Suprapubic skin (tissue), 4 donors: Measurements from ENCODE around the gene LDLRAD4.

ENCODE experiments used
- EP300 ChIP-seq: sonication (generic); formaldehyde crosslinking; IDR thresholded peaks from one replicate; pipeline ENCODE4 v1.6.1; 2017; ENCODE audit warnings: antibody characterized with exemption
- POLR2A ChIP-seq, 2 donors: fragments of 450-650 bp; IDR thresholded peaks; one replicate each; pipeline ENCODE4 v1.6.1; 2017; ENCODE audit warnings: antibody characterized with exemption in 2 of 2, mild to moderate bottlenecking in 2 of 2, moderate library complexity in 2 of 2
- POLR2AphosphoS5 ChIP-seq, 3 donors: sonication (generic); formaldehyde crosslinking; IDR thresholded peaks; one replicate each; pipeline ENCODE4 v1.6.1; 2017; ENCODE audit warnings: antibody characterized with exemption in 3 of 3
- TF ChIP-seq, protein P1 (sequence below), 2 donors: fragments of 200-600 bp in 1 of 2; fragments of 450-650 bp in 1 of 2; sonication (generic) in 1 of 2; IDR thresholded peaks; one replicate each; pipeline ENCODE4 v1.5.1; 2016 to 2019; ENCODE audit warnings: antibody characterized with exemption in 2 of 2, mild to moderate bottlenecking in 1 of 2, moderate library complexity in 1 of 2

DNA sequence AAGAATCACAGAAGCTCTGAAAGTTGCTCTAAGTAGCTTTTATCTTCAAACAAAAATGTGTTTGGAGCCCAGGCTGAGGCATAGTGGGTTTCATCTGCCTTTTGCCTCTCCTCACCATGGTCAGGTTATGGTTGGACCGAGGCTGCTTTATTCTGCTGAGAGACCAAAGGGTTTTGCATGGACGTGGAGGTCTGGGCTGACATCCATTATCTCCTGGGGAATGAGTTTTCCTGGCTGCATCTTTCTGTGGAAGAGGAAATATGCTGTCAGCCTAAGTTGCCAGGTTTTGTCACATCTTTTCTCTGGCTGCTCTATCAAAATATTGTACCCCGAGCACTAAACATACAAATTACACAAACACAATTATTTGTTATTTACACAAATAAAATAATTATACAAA is 223.2 kb downstream of the LDLRAD4 start:
- no peak for TF ChIP-seq POLR2A (IDR thresholded peaks at IDR 0.05)
- TF ChIP-seq EP300: no peak
- TF ChIP-seq, protein P1, sequence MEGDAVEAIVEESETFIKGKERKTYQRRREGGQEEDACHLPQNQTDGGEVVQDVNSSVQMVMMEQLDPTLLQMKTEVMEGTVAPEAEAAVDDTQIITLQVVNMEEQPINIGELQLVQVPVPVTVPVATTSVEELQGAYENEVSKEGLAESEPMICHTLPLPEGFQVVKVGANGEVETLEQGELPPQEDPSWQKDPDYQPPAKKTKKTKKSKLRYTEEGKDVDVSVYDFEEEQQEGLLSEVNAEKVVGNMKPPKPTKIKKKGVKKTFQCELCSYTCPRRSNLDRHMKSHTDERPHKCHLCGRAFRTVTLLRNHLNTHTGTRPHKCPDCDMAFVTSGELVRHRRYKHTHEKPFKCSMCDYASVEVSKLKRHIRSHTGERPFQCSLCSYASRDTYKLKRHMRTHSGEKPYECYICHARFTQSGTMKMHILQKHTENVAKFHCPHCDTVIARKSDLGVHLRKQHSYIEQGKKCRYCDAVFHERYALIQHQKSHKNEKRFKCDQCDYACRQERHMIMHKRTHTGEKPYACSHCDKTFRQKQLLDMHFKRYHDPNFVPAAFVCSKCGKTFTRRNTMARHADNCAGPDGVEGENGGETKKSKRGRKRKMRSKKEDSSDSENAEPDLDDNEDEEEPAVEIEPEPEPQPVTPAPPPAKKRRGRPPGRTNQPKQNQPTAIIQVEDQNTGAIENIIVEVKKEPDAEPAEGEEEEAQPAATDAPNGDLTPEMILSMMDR (IDR thresholded peaks at IDR 0.05): no peak
- TF ChIP-seq POLR2AphosphoS5 (IDR thresholded peaks at IDR 0.05): no peak
